ENCODE data around the gene LRRC51.
"Not testable (repeated sequence)": the region's sequence is repeated elsewhere in the genome, so short reads cannot be mapped to it uniquely, and the experiment has no call there.

LRRC51 gene

GRCh38 chr11:72112143-72112977 is 31.7 kb downstream of the LRRC51 start, which contains the start of gene ANAPC15:
TSS of gene ANAPC15 (minus strand) at chr11:72112695. CDS start at chr11:72111276, 1,419 bp downstream.
- DNase-seq = peak; percentile 99

DNA sequence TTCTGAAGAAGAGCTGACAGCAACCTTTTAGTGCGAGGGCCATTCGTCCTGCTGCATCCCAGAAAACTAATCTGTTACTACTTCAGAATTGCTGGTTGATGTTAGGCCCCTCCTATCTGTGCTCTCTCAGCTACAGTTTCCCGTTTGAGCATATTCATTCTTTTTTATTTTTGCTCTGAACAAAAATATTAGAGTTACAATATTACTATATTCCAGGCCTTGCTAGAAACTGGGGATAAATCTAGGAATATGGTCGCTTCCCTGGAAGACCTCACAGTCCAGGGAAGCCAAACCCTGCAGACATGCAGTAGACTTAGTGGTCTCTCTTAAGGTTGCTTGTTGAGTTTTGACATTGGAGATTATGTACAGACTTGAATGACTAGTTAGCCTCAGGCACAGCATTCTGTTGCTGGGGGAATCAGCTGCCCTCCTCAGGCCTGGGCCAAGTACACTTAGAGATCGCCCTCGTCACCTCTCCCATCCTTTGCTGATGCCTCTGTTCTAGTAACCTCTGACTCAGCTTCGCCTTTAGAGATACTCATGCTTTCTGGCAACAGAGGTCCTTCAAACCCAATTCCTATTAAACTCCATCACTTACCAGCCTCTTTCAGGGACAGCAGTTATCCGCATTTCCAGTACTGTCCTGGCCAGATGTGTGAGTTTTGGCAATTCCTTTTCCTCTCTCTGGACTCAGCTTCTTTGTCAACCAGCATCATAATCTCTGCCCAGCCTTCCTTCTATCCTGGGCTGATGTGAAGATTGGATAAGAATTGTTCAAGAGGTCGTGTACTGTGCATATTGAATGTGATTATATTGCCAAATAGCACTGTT is 32.5 kb downstream of the LRRC51 start:
- DNase-seq = no peak

DNA sequence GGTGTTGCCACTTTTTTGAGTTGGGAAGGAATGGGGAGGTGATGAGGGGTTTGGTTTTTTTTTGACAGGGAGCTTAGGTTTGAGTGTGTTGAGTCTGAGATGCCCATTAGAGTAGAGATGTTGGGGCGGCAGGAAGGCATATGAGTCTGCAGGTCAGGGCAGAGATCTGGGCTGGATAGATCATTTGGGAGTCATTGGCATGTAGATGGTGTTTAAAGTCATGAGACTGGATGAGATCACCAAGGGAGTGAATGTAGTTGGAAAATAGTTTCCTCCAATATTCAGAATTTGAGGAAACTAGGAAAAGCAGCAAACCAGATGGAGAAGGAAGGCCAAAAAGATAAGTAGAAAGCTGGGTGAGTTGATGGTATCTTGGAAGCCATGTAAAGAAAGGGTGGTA is 33.9 kb downstream of the LRRC51 start:
- no peak for DNase-seq

DNA sequence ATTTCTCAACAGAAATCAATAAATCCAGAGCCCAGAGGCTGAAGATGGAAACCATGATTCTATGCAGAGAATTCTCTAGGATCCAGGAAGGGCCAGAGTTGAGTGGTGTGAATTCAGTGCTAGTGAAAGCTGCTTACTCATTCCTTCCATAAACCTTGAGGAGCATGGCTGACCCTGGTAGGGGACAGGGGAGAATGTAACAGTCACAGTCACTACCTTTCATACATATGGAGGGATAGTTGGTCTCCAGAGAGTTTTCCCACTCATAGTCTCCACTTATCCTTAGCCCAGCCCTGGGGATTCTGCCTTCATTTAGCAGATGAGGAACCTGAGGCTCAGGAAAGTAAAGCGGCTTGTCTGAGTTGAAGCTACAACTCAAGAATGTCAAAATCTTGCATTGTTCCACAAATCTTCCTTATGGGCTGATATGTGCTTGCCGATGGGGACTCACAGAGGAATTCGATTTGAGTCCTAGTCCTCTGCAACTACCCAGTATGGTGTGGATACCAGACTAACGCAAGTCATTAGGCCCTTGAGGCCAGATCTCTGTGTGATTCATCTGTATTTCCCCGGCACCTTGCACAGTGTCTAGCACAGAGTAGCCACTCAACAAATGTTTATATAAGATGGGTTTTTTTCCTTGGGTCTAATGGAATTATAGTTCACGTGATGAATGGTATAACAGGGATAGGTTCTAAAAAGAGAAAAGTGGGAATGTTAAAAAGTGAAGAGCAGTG is 35.5 kb downstream of the LRRC51 start:
- DNase-seq = no peak

- DNase-seq = no peak
Observed at GRCh38 chr11:72119198-72119597, 38.5 kb downstream of the LRRC51 start.

DNA sequence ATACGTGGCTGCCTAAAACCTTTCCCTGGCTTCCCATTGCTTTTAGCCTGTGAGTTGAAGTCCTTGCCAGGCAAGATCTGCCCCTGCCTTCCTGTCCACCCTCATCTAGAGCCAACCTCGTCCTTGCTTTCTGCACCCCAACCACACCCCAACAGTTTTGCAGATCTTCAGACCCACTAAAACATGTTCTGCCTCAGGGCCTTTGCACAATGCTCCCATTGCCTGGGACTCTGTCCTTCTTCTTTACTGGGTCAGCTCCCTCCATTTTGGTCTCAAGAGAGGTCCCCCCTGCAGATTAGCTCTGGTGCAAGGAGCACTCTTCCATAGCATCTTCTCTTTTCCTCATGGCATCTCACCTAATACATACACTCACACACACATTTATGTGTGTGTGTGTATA is 40.3 kb downstream of the LRRC51 start:
- no peak for DNase-seq

DNA sequence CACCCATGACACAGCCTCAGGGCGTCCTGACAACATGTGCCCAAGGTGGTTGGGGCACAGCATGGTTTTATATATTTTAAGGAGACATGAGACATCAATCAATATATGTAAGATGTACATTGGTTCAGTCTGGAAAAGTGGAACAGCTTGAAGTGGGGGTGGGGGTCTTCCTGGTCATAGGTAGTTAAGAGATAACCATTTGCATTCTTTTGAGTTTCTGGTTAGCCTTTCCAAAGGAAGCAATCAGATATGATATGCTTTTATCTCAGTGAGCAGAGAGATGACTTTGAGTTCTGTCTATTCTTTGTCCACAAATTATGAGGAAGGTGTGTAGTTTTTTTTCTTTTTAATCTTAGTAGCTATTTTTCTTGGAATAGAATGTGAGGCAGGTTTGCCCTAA is 42.0 kb downstream of the LRRC51 start:
- DNase-seq = no peak

GRCh38 chr11:72123117-72123653 is 42.5 kb downstream of the LRRC51 start:
- no peak for DNase-seq

GRCh38 chr11:72124046-72124445 is 43.4 kb downstream of the LRRC51 start:
- DNase-seq = no peak

DNA sequence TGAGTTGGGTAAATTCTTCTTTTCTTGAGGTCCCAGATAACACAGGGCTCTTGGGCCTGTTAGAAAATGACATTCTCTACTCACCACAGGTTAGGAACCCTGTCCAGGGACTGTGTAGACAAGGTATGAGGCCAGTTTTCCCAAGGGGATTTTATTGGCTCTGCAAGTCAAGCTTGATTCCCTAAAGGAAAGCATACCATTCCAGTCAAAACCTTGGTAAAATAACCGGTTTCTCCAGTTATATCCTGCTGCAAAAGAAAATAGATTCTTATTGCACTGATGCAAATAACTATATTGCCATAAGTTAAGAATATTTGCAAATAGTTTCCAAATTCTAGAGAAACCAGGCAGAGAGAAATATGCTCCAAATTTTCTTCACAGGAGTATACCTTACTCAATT is 45.3 kb downstream of the LRRC51 start:
- DNase-seq = no peak

- no peak for DNase-seq
Observed at GRCh38 chr11:72127923-72128322, 47.3 kb downstream of the LRRC51 start.

DNA sequence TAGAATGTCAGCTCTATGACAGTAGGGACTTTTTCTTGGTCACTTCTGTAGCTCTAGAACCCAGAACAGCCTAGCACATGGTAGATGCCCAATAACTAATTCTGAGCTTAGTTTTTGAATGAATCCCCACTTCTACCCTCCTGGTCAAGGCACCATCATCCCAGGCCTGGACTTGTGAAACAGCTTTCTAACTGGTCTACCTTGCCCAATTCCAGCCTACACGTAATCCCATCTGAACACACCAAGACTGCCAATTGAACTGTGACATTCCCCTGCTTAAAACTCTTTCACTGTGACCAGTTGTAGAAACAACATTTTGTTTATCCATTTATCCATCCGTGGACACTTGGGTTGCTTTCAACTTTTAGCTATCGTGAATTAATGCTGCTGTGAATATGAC is 48.7 kb downstream of the LRRC51 start:
- DNase-seq = no peak

DNA sequence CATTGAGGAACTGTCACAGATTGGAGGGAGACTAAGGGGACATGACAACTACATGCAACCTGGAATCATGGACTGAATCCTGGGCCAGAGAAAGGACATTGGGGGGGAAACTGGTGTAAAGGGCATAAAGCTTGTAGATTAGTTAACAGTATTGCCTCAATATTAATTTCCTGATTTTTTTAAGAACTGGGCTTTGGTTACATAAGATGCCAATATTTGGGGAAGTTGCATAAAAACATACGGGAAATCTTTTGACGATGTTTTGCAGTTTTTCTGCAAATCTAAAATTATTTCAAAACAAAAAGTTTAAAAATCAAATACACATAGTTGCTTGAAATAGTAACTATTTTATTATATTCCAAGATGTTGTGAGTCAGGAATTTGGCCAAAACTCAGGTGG is 52.0 kb downstream of the LRRC51 start:
- DNase-seq = no peak

- not testable (repeated sequence) for DNase-seq
Observed at GRCh38 chr11:72135473-72135872, 54.8 kb downstream of the LRRC51 start, which contains the start of gene FOLR3. TSS of gene FOLR3 (plus strand) at chr11:72135725. CDS start at chr11:72135953, 228 bp downstream.

- no peak for DNase-seq
Observed at GRCh38 chr11:72135891-72136683, 55.4 kb downstream of the LRRC51 start.

- no peak for DNase-seq
Observed at GRCh38 chr11:72136684-72137262, 56.1 kb downstream of the LRRC51 start.

GRCh38 chr11:72138821-72139390 is 58.3 kb downstream of the LRRC51 start:
- no peak for DNase-seq

- DNase-seq = no peak
Observed at GRCh38 chr11:72139500-72139899, 58.9 kb downstream of the LRRC51 start.

- DNase-seq = no peak
Observed at GRCh38 chr11:72140661-72141060, 60.0 kb downstream of the LRRC51 start.

DNA sequence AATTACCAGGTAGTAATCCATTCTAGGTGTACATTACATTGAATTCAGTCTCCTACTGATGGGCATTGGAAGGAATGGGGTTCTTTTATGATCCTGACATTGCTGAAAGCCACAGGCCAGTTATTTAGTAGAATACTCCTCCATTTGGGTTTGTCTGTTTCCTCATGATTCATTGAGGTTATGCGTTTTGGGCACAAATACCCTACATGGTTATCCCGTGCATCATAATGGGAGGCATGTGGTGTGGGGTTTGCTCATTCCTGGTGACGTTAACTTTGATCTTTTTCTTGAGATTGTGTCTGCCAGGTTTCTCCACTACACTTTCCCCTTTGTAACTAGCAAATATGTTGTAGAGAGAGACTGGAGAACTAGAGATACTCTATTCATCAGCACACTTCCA is 60.4 kb downstream of the LRRC51 start:
- no peak for DNase-seq

GRCh38 chr11:72142086-72142485 is 61.4 kb downstream of the LRRC51 start:
- not testable (repeated sequence) for DNase-seq

Data from activated effector memory CD4-positive, alpha-beta T cell treated with anti-CD3 and anti-CD28 coated beads, Interleukin-2, amount 50 U/mL, for 16 hours (primary cell).